ENCODE measurements around the gene FASLG.
"Not testable (repeated sequence)": the region's sequence is repeated elsewhere in the genome, so short reads cannot be mapped to it uniquely, and the experiment has no call there.

Gene FASLG

GRCh38 chr1:172686143-172686542, 27.2 kb downstream of the FASLG start:
- no peak for DNase-seq

DNA sequence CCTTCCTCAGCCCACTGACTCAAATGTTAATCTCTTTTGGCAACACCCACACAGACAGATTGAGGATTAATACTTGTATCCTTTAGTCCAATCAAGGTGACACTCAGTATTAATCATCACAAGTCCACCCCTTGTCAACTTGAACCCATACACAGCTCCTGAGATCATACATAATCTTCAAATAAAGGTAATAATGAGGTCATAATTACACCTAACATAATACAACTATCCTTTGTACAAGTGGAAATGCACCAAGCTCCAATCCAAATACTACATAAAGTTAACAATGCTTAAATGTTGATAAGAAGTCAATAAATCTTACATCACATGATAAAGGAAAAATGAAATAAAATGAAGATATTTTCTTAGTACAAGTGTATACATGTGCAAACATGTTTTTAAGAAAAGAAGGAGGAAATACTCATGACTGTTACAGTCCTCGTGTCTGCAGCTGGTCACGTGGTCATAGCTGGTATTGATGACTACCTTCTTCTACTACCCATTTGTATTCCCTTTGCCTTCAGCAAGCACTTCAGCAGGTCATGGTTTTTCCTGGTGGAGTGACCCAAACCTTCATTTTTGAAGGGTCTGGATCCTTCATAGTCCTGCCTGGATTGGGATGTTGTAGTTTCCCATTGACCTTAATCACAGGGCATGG, 29.7 kb downstream of the FASLG start:
- DNase-seq: not testable (repeated sequence)

- not testable (repeated sequence) for DNase-seq
Observed at GRCh38 chr1:172690925-172691324, 32.0 kb downstream of the FASLG start.

DNA sequence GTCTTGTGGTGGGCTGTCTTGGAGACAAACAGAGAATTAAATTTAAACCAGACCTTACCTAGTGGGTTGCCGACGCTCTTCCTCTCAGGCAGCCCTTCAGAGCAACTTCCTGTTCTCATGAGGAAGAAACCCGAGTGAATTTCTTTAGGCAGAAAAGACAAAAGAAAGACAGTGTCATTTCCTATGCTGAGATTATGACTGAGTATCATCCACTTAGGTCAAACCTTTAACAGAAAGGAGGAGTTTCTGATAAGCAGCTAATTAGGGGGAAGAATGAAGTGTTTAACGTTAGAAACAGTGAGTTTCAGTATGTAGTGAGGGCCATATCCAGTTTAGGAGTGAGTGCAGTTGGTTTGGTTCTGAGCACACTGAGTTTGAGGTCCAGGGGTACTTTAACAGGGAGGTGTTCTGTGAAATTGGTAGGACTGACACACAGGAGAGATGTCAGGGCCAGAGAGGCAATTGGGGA, 38.7 kb downstream of the FASLG start:
- no peak for DNase-seq

GRCh38 chr1:172698224-172698623, 39.3 kb downstream of the FASLG start:
- DNase-seq: no peak

- DNase-seq: peak; percentile 8 to 53 (median 29)
Observed at GRCh38 chr1:172699111-172699510, 40.2 kb downstream of the FASLG start.

DNA sequence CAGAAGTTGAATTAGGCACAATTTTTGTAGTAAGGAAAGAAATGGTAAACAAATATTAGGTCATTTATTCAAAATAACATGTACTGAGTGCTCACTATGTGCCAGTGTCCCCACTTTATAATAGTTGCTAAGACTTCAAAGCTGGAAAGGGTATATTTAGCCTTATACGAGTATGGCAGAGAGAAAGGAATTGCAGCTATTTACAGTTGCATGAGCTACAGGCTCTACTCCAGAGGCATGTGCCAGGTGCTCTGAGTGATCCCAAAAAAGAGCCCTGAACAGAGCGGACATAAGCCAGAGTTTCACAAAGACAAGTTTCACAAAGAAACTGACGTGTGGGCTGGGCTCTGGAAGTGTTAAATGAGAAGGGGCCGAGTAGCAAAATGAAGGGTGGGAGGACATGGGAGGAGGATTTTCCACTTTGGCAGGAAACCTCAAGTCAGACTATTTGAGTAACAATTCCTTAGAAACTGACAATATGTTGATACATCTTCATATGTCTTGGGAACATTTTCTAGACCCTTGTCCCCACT, 40.9 kb downstream of the FASLG start:
- no peak for DNase-seq

DNA sequence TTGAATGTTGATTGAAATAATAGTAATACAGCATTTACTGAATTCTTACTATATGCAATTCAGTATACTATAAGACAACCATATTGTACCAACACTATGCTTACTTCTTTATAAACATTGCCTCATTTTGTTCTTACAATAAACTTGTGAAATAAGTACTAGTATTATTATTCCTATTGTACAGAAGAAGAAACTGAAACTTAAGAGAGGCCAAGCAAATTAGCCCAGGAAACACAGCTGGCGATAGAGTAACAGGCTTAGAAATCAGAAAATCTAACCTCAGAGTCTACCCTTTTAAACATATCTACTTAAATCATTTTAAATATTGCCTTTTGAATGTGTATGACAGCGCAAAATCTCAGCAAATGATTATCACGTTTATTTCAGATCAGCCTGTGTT, 41.7 kb downstream of the FASLG start:
- no peak for DNase-seq

- DNase-seq: no peak
Observed at GRCh38 chr1:172704001-172704400, 45.1 kb downstream of the FASLG start.

DNA sequence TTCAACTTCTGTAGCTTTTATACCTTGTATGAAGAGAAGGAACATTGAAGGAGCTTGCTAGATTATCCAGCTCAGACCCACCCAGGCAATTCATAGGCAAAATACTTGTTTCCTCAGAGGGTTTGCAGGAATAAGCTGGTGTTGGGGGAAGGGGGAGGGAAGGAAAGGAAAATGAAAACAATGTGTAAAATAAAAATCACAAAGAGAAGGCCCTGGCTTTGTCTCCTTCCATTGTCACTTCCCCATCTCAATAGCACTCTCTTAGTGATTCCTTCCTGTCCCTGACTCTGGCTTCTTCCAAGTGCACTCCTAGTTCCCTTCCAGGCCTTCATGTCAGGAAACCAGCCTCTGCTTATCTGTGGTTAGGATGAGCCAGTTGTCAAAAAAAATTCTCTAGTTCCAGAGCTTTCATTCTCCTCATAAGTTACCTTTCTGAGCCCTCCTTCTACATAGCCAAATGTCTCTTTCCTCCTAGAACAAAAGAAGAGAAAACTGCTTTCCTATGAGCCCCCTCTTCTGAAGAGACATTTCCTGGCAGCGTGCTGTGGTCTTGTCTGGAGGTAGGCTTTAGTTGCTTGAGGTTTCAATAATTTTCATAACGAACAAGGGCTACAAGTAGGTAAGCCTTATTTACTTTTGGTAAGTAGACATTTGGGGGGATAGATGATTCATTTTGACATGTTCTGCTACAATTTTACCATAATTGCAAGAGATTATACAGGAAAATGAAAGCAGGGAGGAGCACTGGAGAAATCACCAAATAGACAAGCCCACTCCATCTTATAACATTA, 45.7 kb downstream of the FASLG start:
- no peak for DNase-seq

DNA sequence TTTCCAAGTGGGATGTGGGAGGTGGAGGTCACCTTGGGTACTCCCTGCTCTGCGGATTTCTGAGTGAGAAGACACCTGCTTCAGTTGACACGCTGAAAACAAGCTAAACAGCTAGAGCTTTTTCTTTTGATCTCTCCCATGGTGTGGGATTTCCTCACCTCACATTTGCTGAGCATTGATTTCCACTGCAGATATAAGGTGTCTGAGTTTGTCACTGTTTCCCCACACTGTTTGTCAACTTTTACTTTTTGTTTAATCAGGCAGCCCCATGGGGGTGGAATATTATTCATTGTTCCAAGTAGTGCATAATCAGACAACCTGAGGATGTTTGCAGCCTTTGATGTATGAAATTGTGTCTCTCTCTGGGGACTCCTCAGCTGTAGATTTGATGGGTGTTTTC, 49.5 kb downstream of the FASLG start:
- no peak for DNase-seq

DNA sequence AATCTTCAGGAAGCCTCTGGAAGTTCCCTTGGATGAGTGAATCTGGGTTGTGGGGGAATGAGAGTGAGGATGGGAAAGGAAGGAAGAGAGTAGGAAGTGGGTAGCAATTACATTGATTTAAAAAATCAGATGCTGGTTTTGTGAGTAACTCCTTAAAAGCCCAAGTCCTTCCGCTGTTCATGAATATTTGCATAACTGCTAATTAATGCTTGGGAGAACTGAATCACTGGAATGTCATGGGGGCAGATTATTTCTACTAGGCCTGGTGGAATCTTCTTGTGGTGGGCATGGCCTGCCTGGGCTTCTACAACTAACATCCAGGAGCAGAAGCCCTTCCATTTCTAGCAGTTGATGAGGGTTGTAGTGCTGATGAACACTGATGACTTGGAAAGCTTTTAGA, 52.7 kb downstream of the FASLG start:
- DNase-seq: no peak

- DNase-seq: no peak
Observed at GRCh38 chr1:172713466-172713865, 54.6 kb downstream of the FASLG start.

Measured in activated naive CD4-positive, alpha-beta T cell (primary cell).